Caki2 (cell line): ENCODE measurements around the gene RALGPS1. TPM values are rescaled to one million over a fixed set of nuclear protein-coding genes. Genes with fewer than 3 reads are reported as not detected.

Source experiments
- DNase-seq: peaks from one replicate; pipeline ENCODE4 v3.0.0-alpha.2; 2015; ENCODE audit warnings: low read depth
- in situ Hi-C: cut with HindIII; loops from 2 replicates; pipeline ENCODE4 v1.10.0; 2016; ENCODE audit warnings: low sequenced_read_pairs, low pct_unique_long_range_greater_than_20kb, mixed read lengths
- total RNA-seq: library from RNA; depleted of rRNA; stranded (reverse); fragments of >200 nt; shearing (Covaris generic); gene quantifications from 2 replicates; pipeline ENCODE4 v1.2.3, GENCODE V29; 2014; ENCODE audit warnings: low replicate concordance

The RALGPS1 gene
- total RNA-seq, 1 experiment from 2014 or later = 0.95 TPM

- no peak for DNase-seq
- in situ Hi-C loops = no loop called here
These were observed 116.5 kb downstream of the RALGPS1 start for GRCh38 chr9:127030814-127031740.

GRCh38 chr9:127032256-127032655 lies 117.7 kb downstream of the RALGPS1 start:
- DNase-seq = no peak
- in situ Hi-C loops = no loop called here

DNA sequence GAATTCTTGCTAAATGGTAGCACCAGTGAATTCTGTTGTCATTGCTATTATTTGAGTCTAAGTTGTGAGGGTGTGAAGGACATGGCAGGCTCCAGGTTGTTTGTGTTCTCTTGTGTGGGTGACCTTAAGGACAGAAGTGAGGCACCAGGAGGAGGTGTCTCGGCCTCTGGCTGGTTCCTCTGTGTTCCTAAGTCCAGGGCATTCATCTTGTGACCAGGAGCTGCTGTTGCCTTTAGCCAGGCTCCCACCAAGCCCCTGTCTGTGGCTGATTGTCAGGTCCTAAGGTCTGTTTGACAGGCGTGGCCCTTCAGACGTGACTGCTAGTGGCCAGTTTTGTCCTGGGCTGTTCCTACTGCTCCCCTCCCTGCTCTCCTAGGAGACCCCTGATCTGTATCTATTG lies 118.5 kb downstream of the RALGPS1 start:
- no peak for DNase-seq
- in situ Hi-C loops = no loop called here

DNA sequence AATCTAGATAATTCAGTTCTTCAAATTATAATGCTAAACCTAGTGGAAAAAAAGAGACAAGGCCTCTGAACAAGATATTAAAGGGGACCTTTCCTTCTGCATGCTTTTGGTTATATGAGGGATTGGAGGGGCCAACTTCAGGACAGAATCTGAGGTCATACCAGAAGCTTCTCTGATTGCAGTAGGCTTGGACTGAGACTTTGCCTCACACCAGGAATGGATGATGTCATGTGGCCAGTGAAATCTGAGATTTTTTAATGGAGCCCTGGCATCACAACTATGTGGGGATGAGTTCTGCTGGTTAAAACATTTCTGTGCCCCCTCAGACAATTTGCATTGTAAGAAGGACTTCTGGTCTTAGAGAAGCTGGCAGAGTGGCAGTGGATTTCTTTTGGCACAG lies 119.2 kb downstream of the RALGPS1 start:
- no peak for DNase-seq
- in situ Hi-C loops = no loop called here

DNA sequence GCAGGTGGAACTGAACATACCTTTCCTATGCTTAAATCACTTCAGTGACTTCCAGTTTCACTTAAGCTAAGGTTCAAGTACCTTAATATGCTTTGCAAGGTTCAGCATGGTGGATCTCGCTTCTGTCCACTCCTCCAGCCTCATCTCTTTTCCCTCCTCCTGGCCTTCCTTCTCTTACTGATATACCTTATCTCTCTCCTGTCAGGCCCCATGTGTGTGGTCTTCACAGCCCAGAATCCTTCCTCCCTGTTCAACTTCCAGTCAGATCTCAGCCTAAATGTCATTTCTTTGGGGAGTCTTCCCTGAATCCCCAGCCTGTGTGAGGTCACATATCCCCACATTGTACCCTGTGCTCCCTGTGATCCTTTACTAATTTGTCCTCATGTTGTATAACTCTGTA lies 120.1 kb downstream of the RALGPS1 start:
- in situ Hi-C loops = no loop called here
- no peak for DNase-seq

DNA sequence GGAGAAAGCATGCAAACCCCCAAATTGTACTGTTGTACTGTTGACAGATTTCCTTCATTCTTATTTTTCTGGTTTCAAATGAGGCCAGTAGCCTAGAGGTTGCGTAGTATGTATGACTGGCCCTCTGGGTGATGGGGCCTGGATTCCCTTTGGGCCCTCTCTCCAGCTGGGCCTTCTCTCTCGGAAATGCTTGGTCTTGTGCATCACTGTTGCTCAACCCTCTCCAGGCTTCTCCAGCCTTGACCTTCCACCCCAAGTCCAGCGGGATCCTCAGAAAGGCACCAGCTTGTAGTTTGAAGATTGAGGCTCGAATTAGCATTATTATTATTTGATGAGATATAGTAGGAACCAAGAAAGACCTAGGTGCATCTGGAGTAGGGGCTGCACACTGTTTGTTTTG lies 120.8 kb downstream of the RALGPS1 start:
- DNase-seq = no peak
- in situ Hi-C loops = no loop called here

- in situ Hi-C loops = no loop called here
- DNase-seq = no peak
These were observed 121.4 kb downstream of the RALGPS1 start for GRCh38 chr9:127035948-127036347.

- in situ Hi-C loops = no loop called here
- no peak for DNase-seq
These were observed 121.9 kb downstream of the RALGPS1 start for GRCh38 chr9:127036437-127036836.

DNA sequence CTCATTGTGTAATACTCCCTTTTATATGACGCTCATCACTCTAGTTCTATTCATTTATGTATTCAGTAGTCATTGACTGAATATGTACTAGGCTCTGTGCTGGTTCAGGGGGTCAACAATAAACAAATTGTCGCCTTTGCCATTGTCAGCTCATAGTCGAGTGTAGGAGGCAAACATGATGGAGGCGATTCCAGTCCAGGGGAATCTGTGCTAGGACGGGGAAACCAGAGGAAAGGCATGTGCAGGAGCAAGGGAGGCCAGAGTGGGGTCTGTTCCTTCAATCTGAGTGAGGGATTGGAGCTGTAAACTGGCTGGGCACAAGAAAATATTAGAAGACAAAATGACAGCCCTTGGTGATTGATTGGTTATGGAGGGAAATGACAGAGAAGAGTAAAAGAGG lies 123.9 kb downstream of the RALGPS1 start:
- no peak for DNase-seq
- in situ Hi-C loops = no loop called here

GRCh38 chr9:127039492-127039891 lies 124.9 kb downstream of the RALGPS1 start:
- DNase-seq = no peak
- in situ Hi-C loops = no loop called here

DNA sequence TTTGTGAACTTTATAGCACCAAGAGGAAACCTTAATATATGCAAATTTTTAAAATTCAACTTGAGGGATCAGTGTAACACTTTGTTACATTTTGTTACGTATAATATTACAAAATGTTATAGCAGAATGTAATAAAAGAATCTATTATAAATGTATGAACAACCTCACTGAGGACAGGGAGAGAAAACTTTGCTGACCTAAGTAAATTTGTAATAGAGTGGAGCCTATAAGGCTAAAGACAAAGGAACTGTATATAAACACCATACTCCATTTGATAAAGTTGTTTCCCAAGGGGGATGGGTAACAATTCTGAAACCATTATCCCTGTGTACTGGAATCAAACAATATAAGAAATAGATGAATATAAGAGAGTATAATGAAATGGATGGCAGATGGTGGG lies 130.6 kb downstream of the RALGPS1 start:
- no peak for DNase-seq
- in situ Hi-C loops = no loop called here

DNA sequence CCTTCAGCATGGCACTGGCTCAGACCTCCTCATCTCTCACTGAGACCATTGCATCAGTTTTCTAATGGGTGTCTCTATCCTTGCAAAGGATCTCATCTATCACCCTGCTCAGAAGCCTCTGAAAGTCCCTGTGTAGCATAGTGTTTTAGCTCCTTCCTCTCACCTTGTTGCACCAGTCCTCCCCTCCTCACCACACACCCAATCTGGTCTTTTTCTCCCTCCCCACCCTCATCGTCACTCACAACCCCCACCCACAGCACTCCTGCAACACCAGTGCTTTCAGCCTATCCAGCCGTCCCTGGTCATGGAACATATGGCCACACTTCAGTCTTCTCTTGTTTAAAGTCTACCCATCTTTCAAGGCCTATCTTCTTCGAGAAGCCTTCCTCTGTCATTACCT lies 133.4 kb downstream of the RALGPS1 start:
- in situ Hi-C loops = no loop called here
- DNase-seq = no peak

- in situ Hi-C loops = no loop called here
- DNase-seq = peak; percentile 19
These were observed 134.5 kb downstream of the RALGPS1 start for GRCh38 chr9:127049044-127049443.

- in situ Hi-C loops = no loop called here
- no peak for DNase-seq
These were observed 135.0 kb downstream of the RALGPS1 start for GRCh38 chr9:127049581-127049980.

GRCh38 chr9:127050152-127050551 lies 135.6 kb downstream of the RALGPS1 start:
- DNase-seq = no peak
- in situ Hi-C loops = no loop called here

DNA sequence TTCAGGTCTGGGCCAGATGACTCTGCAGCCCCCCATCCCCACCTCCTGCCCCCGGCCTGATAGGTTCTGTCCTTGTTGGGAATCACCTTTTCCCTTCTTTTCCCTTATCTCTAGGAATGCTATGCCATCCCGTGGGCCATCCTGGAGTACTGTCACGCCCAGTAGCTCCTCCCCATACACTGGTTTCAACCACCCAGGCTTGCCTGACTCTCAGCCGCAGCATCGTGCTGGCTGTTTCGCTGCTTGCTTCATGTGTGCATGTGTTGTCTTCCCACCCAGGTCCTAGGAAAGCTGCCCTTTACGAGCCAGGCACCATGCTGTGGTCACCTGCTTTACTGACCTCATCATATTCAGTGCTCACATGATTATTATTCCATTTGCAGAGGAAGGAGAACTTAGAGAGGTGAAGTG lies 136.0 kb downstream of the RALGPS1 start:
- in situ Hi-C loops = no loop called here
- DNase-seq = no peak

DNA sequence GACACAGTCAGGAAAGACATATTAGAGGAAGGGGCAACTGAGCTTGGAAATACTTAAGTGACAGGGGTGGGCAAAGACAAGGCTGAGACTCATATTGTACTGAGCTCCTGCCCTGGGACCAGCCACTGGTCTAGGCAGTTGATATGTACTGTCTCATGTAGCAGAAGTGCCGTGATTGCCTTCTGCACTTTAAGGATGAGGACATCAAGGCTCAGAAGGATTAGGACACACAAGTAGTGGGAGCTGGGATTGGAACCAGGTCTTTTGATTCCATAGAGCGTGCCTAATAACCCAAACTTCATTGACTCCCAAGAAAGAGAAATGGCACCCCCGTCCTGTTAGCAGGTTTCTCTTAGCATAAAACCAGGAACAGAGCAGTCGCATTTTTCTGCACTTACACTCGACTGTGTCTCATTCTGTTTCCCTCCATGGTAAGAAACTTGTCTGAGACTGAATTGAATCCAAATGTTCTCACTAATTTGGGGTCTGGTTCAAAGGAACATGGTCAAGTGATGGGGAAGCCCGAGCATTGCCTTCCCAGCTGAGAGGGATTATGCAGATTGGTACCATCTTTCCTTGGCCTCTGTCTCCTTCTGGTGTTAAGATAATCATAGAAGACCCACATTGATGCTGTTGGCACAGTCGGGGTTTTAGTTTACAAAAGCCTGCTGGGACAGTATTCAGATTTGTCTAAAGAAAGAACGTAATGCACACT lies 137.5 kb downstream of the RALGPS1 start:
- in situ Hi-C loops = no loop called here

GRCh38 chr9:127053057-127053821 lies 138.7 kb downstream of the RALGPS1 start:
- no peak for DNase-seq
- in situ Hi-C loops = no loop called here

More for the DNA sequence above, 137.5 kb downstream of the RALGPS1 start:
- DNase-seq = no peak

GRCh38 chr9:127053960-127054359 lies 139.4 kb downstream of the RALGPS1 start:
- no peak for DNase-seq

More at GRCh38 chr9:127053960-127054359, 139.4 kb downstream of the RALGPS1 start:
- in situ Hi-C loops = no loop called here
